IMR-90 (cell line): Measurements from ENCODE around the gene GRIFIN. TPM values are rescaled to one million over a fixed set of nuclear protein-coding genes. Genes with fewer than 3 reads are reported as not detected.

ENCODE experiments used
- ATAC-seq: fragments of 200-7000 bp; cut with Tn5 transposase; 2 replicates; pipeline ENCODE4 v1.9.1; 2020; ENCODE audit warnings: low read depth, mild to moderate bottlenecking, moderate library complexity
- BruUV-seq: library from RNA; stranded (reverse); fragments of 400-500 nt; replicated peaks from 2 replicates; lab custom pipeline; 2021; lab: Mats Ljungman, UMichigan
- CTCF ChIA-PET: fragments of 300-600 bp; formaldehyde crosslinking; extraction: SDS; loops from one replicate; lab custom pipeline; 2021; ENCODE audit warnings: antibody characterized with exemption; lab: Yijun Ruan, JAX
- POLR2A ChIA-PET: fragments of 300-600 bp; sonication (Branson Sonifier 250); formaldehyde crosslinking; loops from one replicate; lab custom pipeline; 2022; ENCODE audit warnings: antibody characterized with exemption; ENCODE audit not compliant: unreplicated experiment; lab: Charles Lee
- DNase-seq: peaks from one replicate; pipeline ENCODE4 v3.0.0; 2013
- H2AFZ ChIP-seq: replicated peaks from 2 replicates; pipeline ENCODE3; 2013; ENCODE audit warnings: low read length, mild to moderate bottlenecking; ENCODE audit not compliant: poor library complexity
- H2AK5ac ChIP-seq: 2 replicates; pipeline ENCODE4 v1.6.1; 2013; ENCODE audit warnings: low read depth, low read length, inconsistent platforms
- H2AK9ac ChIP-seq: replicated peaks from 2 replicates; pipeline ENCODE3; 2013; ENCODE audit warnings: mild to moderate bottlenecking, low read depth, low read length, moderate library complexity; ENCODE audit not compliant: poor library complexity
- H2BK120ac ChIP-seq: 2 replicates; pipeline ENCODE4 v1.6.1; 2013; ENCODE audit warnings: low read depth, low read length, inconsistent platforms
- H2BK15ac ChIP-seq: 3 replicates; pipeline ENCODE4 v1.6.1; 2013; ENCODE audit warnings: low read depth, low read length, inconsistent platforms
- H2BK20ac ChIP-seq: 2 replicates; pipeline ENCODE4 v1.6.1; 2013; ENCODE audit warnings: low read depth, mild to moderate bottlenecking, inconsistent platforms, low read length, moderate library complexity
- H2BK5ac ChIP-seq: 2 replicates; pipeline ENCODE4 v1.6.1; 2013; ENCODE audit warnings: mild to moderate bottlenecking, low read depth, low read length, inconsistent platforms; ENCODE audit not compliant: poor library complexity, severe bottlenecking
- H3K14ac ChIP-seq: replicated peaks from 2 replicates; pipeline ENCODE4 v1.6.1; 2013; ENCODE audit warnings: low read depth, low read length, inconsistent platforms
- H3K18ac ChIP-seq: 2 replicates; pipeline ENCODE4 v1.6.1; 2013; ENCODE audit warnings: low read depth, low read length, control low read depth
- H3K23ac ChIP-seq: 2 replicates; pipeline ENCODE4 v1.6.1; 2013; ENCODE audit warnings: low read depth, low read length, inconsistent platforms
- H3K27ac ChIP-seq: 2 replicates; pipeline ENCODE4 v1.5.1; 2013; ENCODE audit warnings: mild to moderate bottlenecking, control low read depth, low read length; ENCODE audit not compliant: insufficient read depth
- H3K27me3 ChIP-seq: 2 replicates; pipeline ENCODE4 v1.6.1; 2013; ENCODE audit warnings: low read length; ENCODE audit not compliant: control insufficient read depth, insufficient read depth
- H3K36me3 ChIP-seq: 2 replicates; pipeline ENCODE4 v1.6.1; 2013; ENCODE audit warnings: low read length, mixed read lengths; ENCODE audit not compliant: control insufficient read depth, insufficient read depth
- H3K4ac ChIP-seq: 2 replicates; pipeline ENCODE4 v1.6.1; 2013; ENCODE audit warnings: low read depth, low read length, inconsistent platforms
- H3K4me1 ChIP-seq: 2 replicates; pipeline ENCODE4 v1.6.1; 2013; ENCODE audit warnings: low read length, mixed read lengths; ENCODE audit not compliant: control insufficient read depth, insufficient read depth
- H3K4me2 ChIP-seq: 2 replicates; pipeline ENCODE4 v1.6.1; 2013; ENCODE audit warnings: low read depth, mild to moderate bottlenecking, control low read depth, low read length, moderate library complexity
- H3K4me3 ChIP-seq: 2 replicates; pipeline ENCODE4 v1.5.1; 2013; ENCODE audit warnings: low read depth, mild to moderate bottlenecking, control low read depth, low read length, moderate library complexity; ENCODE audit not compliant: insufficient read depth
- H3K56ac ChIP-seq: 2 replicates; pipeline ENCODE4 v1.6.1; 2013; ENCODE audit warnings: low read length, inconsistent platforms; ENCODE audit not compliant: insufficient read depth; ENCODE audit errors: extremely low read depth
- H3K79me1 ChIP-seq, 2 experiments: 2 replicates each; pipeline ENCODE4 v1.6.1; 2013; ENCODE audit warnings: low read length in 2 of 2, inconsistent platforms in 1 of 2, low read depth in 1 of 2
- H3K9ac ChIP-seq: 2 replicates; pipeline ENCODE4 v1.6.1; 2013; ENCODE audit warnings: low read depth, low read length, control low read depth
- H3K9me1 ChIP-seq: 2 replicates; pipeline ENCODE4 v1.6.1; 2013; ENCODE audit warnings: low read length, inconsistent platforms; ENCODE audit not compliant: insufficient read depth
- H3K9me3 ChIP-seq: 2 replicates; pipeline ENCODE4 v1.6.1; 2013; ENCODE audit warnings: low read length; ENCODE audit not compliant: control insufficient read depth, insufficient read depth
- H4K20me1 ChIP-seq: 2 replicates; pipeline ENCODE4 v1.6.1; 2013; ENCODE audit warnings: low read length, inconsistent platforms; ENCODE audit not compliant: insufficient read depth
- H4K5ac ChIP-seq: 2 replicates; pipeline ENCODE4 v1.6.1; 2013; ENCODE audit warnings: mild to moderate bottlenecking, low read depth, low read length, control low read depth
- H4K8ac ChIP-seq, 2 experiments: 2 replicates each; pipeline ENCODE4 v1.6.1; 2013; ENCODE audit warnings: low read depth in 2 of 2, low read length in 2 of 2, control low read depth in 1 of 2, inconsistent platforms in 1 of 2
- H4K91ac ChIP-seq: 2 replicates; pipeline ENCODE4 v1.6.1; 2013; ENCODE audit warnings: low read depth, low read length, inconsistent platforms; ENCODE audit not compliant: insufficient read depth
- CEBPB ChIP-seq: IDR thresholded peaks from 2 replicates; pipeline ENCODE4 v1.6.1; 2012; ENCODE audit warnings: low read depth, low read length, improper control_type of control experiment
- WGBS, 2 experiments: methylation state at CpG; one replicate each; pipeline versions ENCODE4 v1.1.5 to v1.1.7; 2013; ENCODE audit warnings: missing lambda C conversion rate in 2 of 2; ENCODE audit not compliant: insufficient read length in 1 of 2; ENCODE audit errors: extremely low coverage in 2 of 2; 5-methylcytosine and 5-hydroxymethylcytosine counted together
- dilution Hi-C: fragments of 300-500 bp; cut with HindIII; formaldehyde crosslinking; loops from one replicate; pipeline ENCODE4 v1.14.3; 2018; ENCODE audit warnings: low sequenced_read_pairs; ENCODE audit not compliant: unreplicated experiment
- in situ Hi-C: fragments of 300-500 bp; cut with MboI; formaldehyde crosslinking; loops from 3 replicates; pipeline ENCODE4 v1.14.3; 2019; ENCODE audit warnings: low sequenced_read_pairs, inconsistent platforms, mixed read lengths
- intact Hi-C: fragments of 100-400 bp; cut with micrococcal nuclease; formaldehyde crosslinking; loops from 2 replicates; pipeline ENCODE4 v1.10.0; 2022
- polyA plus RNA-seq, 3 experiments: library from polyadenylated mRNA; depleted of rRNA; stranded (reverse); fragments of >200 nt; gene quantifications; 2 replicates each; pipeline ENCODE4 v1.2.3, GENCODE V29; 2012; ENCODE audit warnings: low replicate concordance in 1 of 3
- total RNA-seq: library from RNA; depleted of rRNA; stranded (reverse); fragments of >200 nt; gene quantifications from 2 replicates; pipeline ENCODE4 v1.2.3, GENCODE V29; 2012

Gene GRIFIN
- total and polyA plus RNA-seq, 2 of the 4 experiments (the other 2 are of a cell fraction): not detected

GRCh38 chr7:2505401-2505800 lies 29.2 kb upstream of the GRIFIN start:
- ChIA-PET CTCF (interaction anchor here (0.5 kb wide), 1 partner anchor 38 kb away, joined by 4 read pairs; no protein-coding TSS in a partner anchor), POLR2A (no interaction called here)
- H3K9ac ChIP-seq: no peak overlapping the region
- H4K20me1 ChIP-seq: no peaks in the 10 kb centered on the region
- no TSS peak for BruUV-seq
- TF ChIP-seq CEBPB: no peak
- H2BK20ac ChIP-seq: no peak overlapping the region
- intact Hi-C loops: no loop called here
- H3K4me2 ChIP-seq: no peak overlapping the region
- no peak overlapping the region for H3K27ac ChIP-seq
- H3K9me3 ChIP-seq: no peaks in the 10 kb centered on the region
- H3K4ac ChIP-seq: no peak overlapping the region
- no peaks in the 10 kb centered on the region for H3K79me1 ChIP-seq
- dilution Hi-C loops: no loop called here
- no peak for ATAC-seq
- no peak overlapping the region for H3K4me3 ChIP-seq
- no peak overlapping the region for H2BK15ac ChIP-seq
- no peak overlapping the region for H4K5ac ChIP-seq
- no peaks in the 10 kb centered on the region for H3K9me1 ChIP-seq
- H2BK120ac ChIP-seq: no peak overlapping the region
- H3K36me3 ChIP-seq: no peaks in the 10 kb centered on the region
- H3K23ac ChIP-seq: no peak overlapping the region
- no peak for DNase-seq
- H4K8ac ChIP-seq: no peak overlapping the region
- no peak overlapping the region for H2AFZ ChIP-seq
- H2AK5ac ChIP-seq: no peak overlapping the region
- H4K91ac ChIP-seq: no peak overlapping the region
- no peak overlapping the region for H2AK9ac ChIP-seq
- peaks cover 8% of the 10 kb centered on the region; the same call in 1 of the 2 replicates for H3K4me1 ChIP-seq
- WGBS, 2 experiments: 95% methylated on average over 12 of the region's 14 CpGs; no CpG with 5 or more reads in 1 of the 2 experiments
- no peak overlapping the region for H2BK5ac ChIP-seq
- no peak overlapping the region for H3K14ac ChIP-seq
- in situ Hi-C loops: no loop called here
- peaks cover 3% of the 10 kb centered on the region; the same call in 1 of the 2 replicates for H3K27me3 ChIP-seq
- no peak overlapping the region for H3K56ac ChIP-seq
- H3K18ac ChIP-seq: no peak overlapping the region
